Transverse colon (tissue), 4 donors: ENCODE data around the gene C1orf198. TPM values are rescaled to one million over a fixed set of nuclear protein-coding genes. Genes with fewer than 3 reads are reported as not detected.
A peak's percentile ranks its signal among the peaks of the same experiment; 100 is the strongest.

Source experiments
- DNase-seq: peaks from one replicate; pipeline ENCODE4 v3.0.0-alpha.2; 2019
- H3K27ac ChIP-seq, 4 donors: fragments of 200-600 bp; sonication (generic); 2 replicates each; pipeline ENCODE4 v1.5.1; 2016 to 2018; ENCODE audit warnings: inconsistent platforms in 4 of 4
- H3K27me3 ChIP-seq: fragments of 200-600 bp; sonication (generic); 2 replicates; pipeline ENCODE4 v1.5.1; 2017; ENCODE audit warnings: inconsistent platforms
- H3K36me3 ChIP-seq, 4 donors: fragments of 200-600 bp; sonication (generic); 2 replicates each; pipeline ENCODE4 v1.5.1; 2017 to 2019; ENCODE audit warnings: inconsistent platforms in 4 of 4
- H3K4me1 ChIP-seq, 4 donors: fragments of 200-600 bp; sonication (generic); 2 replicates each; pipeline ENCODE4 v1.5.1; 2017 to 2020; ENCODE audit warnings: inconsistent platforms in 4 of 4
- H3K4me3 ChIP-seq, 4 donors: fragments of 200-600 bp; sonication (generic); 1 replicate in 1 of 4; 2 replicates in 3 of 4; pipeline versions ENCODE4 v1.5.1 to v1.6.1; 2017 to 2019; ENCODE audit warnings: inconsistent platforms in 4 of 4
- H3K9me3 ChIP-seq, 2 donors: fragments of 200-600 bp; sonication (generic); 2 replicates each; pipeline ENCODE4 v1.5.1; 2017 to 2019; ENCODE audit warnings: inconsistent platforms in 2 of 2
- EP300 ChIP-seq: sonication (generic); formaldehyde crosslinking; IDR thresholded peaks from one replicate; pipeline ENCODE4 v1.6.1; 2017; ENCODE audit warnings: antibody characterized with exemption, low read depth
- POLR2A ChIP-seq: fragments of 450-650 bp; IDR thresholded peaks from one replicate; pipeline ENCODE4 v1.6.1; 2016; ENCODE audit warnings: antibody characterized with exemption, mild to moderate bottlenecking, moderate library complexity
- POLR2AphosphoS5 ChIP-seq, 3 donors: sonication (generic); formaldehyde crosslinking; IDR thresholded peaks; one replicate each; pipeline ENCODE4 v1.6.1; 2016; ENCODE audit warnings: antibody characterized with exemption in 3 of 3
- WGBS, 2 donors: methylation state at CpG; one replicate each; pipeline ENCODE4 v1.1.5; 2018; ENCODE audit warnings: low coverage in 1 of 2; 5-methylcytosine and 5-hydroxymethylcytosine counted together
- in situ Hi-C, 4 donors: fragments of 200-750 bp; cut with MboI; loops; one replicate each; pipeline versions ENCODE4 v1.15.0 to v1.15.1; 2017; ENCODE audit warnings: low sequenced_read_pairs in 3 of 4, low pct_ligation_motif_present in 1 of 4, low pct_unique_long_range_greater_than_20kb in 1 of 4
- intact Hi-C: fragments of 100-400 bp; cut with DNase I; formaldehyde crosslinking; loops from one replicate; pipeline ENCODE4 v1.15.1; 2023; ENCODE audit warnings: low total_unique reads
- total RNA-seq, 4 donors: library from RNA; depleted of rRNA; stranded (reverse); fragments of >200 nt; gene quantifications; one replicate each; pipeline ENCODE4 v1.1.0, GENCODE V29; 2016
- TF ChIP-seq, protein P1 (sequence below), 5 experiments: fragments of 200-600 bp in 3 of 5; fragments of 450-650 bp in 2 of 5; sonication (generic) in 3 of 5; IDR thresholded peaks; 1 replicate in 2 of 5; 2 replicates in 3 of 5; pipeline ENCODE4 v1.5.1; 2016 to 2017; ENCODE audit warnings: antibody characterized with exemption in 5 of 5, inconsistent platforms in 3 of 5, mild to moderate bottlenecking in 2 of 5, moderate library complexity in 1 of 5

The C1orf198 gene
- total RNA-seq, 4 donors from 2014 or later = 10.8 to 26.7 (median 18.2) TPM

GRCh38 chr1:230879778-230880177 lies 11.5 kb upstream of the C1orf198 start:
- Histone ChIP-seq H3K4me1 (peaks cover 0 to 6% (median 0%) of the 10 kb centered on the region in 4 donors), H3K36me3 (no peaks in the 10 kb centered on the region), H3K4me3 (no peak overlapping the region), H3K27ac (no peak overlapping the region), H3K27me3 (no peaks in the 10 kb centered on the region), H3K9me3 (peaks cover 0 to 4% of the 10 kb centered on the region in 2 donors)
- in situ Hi-C loops (no loop called here), intact Hi-C loops (no loop called here)
- 52% methylated on average over 7 of the region's 8 CpGs; no CpG with 5 or more reads in 1 of the 2 donors for WGBS, 2 donors
- no peak for TF ChIP-seq EP300
- no peak for TF ChIP-seq POLR2A
- DNase-seq = no peak

- no peak for DNase-seq
- intact Hi-C loops = no loop called here
- Histone ChIP-seq H3K27me3 (no peaks in the 10 kb centered on the region), H3K27ac (peak overlapping the region in 3 of 4 donors; percentile 16 to 54 (median 42)), H3K4me3 (no peak overlapping the region), H3K36me3 (no peaks in the 10 kb centered on the region), H3K9me3 (no peaks in the 10 kb centered on the region), H3K4me1 (peaks cover 0 to 6% (median 0%) of the 10 kb centered on the region in 4 donors)
- in situ Hi-C loops = no loop called here
- TF ChIP-seq EP300 = no peak
- peak; percentile 18 to 46 (median 40) for TF ChIP-seq POLR2AphosphoS5 (IDR thresholded peaks at IDR 0.05)
- WGBS, 2 donors = 37 to 52% methylated on average over 2 to 5 of the region's 5 CpGs
Measured at GRCh38 chr1:230878591-230878990, 10.3 kb upstream of the C1orf198 start.

GRCh38 chr1:230877924-230878590 lies 9.7 kb upstream of the C1orf198 start:
- H3K27me3 ChIP-seq = no peaks in the 10 kb centered on the region
- no peaks in the 10 kb centered on the region for H3K9me3 ChIP-seq
- intact Hi-C loops (no loop called here), in situ Hi-C loops (no loop called here)
- H3K4me1 ChIP-seq = peaks cover 0 to 6% (median 0%) of the 10 kb centered on the region in 4 donors
- no peak overlapping the region for H3K4me3 ChIP-seq
- 86 to 93% methylated on average over 3 to 4 of the region's 4 CpGs for WGBS, 2 donors
- no peaks in the 10 kb centered on the region for H3K36me3 ChIP-seq
- TF ChIP-seq, protein P1, sequence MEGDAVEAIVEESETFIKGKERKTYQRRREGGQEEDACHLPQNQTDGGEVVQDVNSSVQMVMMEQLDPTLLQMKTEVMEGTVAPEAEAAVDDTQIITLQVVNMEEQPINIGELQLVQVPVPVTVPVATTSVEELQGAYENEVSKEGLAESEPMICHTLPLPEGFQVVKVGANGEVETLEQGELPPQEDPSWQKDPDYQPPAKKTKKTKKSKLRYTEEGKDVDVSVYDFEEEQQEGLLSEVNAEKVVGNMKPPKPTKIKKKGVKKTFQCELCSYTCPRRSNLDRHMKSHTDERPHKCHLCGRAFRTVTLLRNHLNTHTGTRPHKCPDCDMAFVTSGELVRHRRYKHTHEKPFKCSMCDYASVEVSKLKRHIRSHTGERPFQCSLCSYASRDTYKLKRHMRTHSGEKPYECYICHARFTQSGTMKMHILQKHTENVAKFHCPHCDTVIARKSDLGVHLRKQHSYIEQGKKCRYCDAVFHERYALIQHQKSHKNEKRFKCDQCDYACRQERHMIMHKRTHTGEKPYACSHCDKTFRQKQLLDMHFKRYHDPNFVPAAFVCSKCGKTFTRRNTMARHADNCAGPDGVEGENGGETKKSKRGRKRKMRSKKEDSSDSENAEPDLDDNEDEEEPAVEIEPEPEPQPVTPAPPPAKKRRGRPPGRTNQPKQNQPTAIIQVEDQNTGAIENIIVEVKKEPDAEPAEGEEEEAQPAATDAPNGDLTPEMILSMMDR (IDR thresholded peaks at IDR 0.05) = no peak
- no peak for TF ChIP-seq EP300
- TF ChIP-seq POLR2AphosphoS5 (IDR thresholded peaks at IDR 0.05) = no peak
- no peak for TF ChIP-seq POLR2A
- DNase-seq = no peak
- peak overlapping the region in 2 of 4 donors; percentile 16 to 54 for H3K27ac ChIP-seq

GRCh38 chr1:230877146-230877923 lies 9.0 kb upstream of the C1orf198 start:
- DNase-seq = no peak
- 80 to 82% methylated on average over 1 to 14 of the region's 14 CpGs for WGBS, 2 donors
- Histone ChIP-seq H3K36me3 (no peaks in the 10 kb centered on the region), H3K27me3 (no peaks in the 10 kb centered on the region), H3K9me3 (no peaks in the 10 kb centered on the region), H3K27ac (no peak overlapping the region), H3K4me3 (no peak overlapping the region), H3K4me1 (peaks cover 0 to 6% (median 0%) of the 10 kb centered on the region in 4 donors)
- in situ Hi-C loops (no loop called here), intact Hi-C loops (no loop called here)
- TF ChIP-seq, protein P1 (IDR thresholded peaks at IDR 0.05) = no peak
- TF ChIP-seq EP300 (no peak), POLR2A (no peak), POLR2AphosphoS5 (IDR thresholded peaks at IDR 0.05) (no peak)

GRCh38 chr1:230876660-230877059 lies 8.3 kb upstream of the C1orf198 start:
- in situ Hi-C loops = no loop called here
- no peaks in the 10 kb centered on the region for H3K27me3 ChIP-seq
- no peak overlapping the region for H3K27ac ChIP-seq
- no peak for DNase-seq
- no peak overlapping the region for H3K4me3 ChIP-seq
- intact Hi-C loops = no loop called here
- 70 to 87% methylated on average over 2 to 6 of the region's 6 CpGs for WGBS, 2 donors
- TF ChIP-seq, protein P1 (IDR thresholded peaks at IDR 0.05) = no peak
- no peak for TF ChIP-seq EP300
- H3K9me3 ChIP-seq = no peaks in the 10 kb centered on the region
- peaks cover 0 to 6% (median 0%) of the 10 kb centered on the region in 4 donors for H3K4me1 ChIP-seq
- no peaks in the 10 kb centered on the region for H3K36me3 ChIP-seq
